Keratinocyte (primary cell): Measurements from ENCODE around the gene VANGL1. TPM values are rescaled to one million over a fixed set of nuclear protein-coding genes. Genes with fewer than 3 reads are reported as not detected.
A peak's percentile ranks its signal among the peaks of the same experiment; 100 is the strongest.

Experiments
- DNase-seq: peaks from one replicate; pipeline ENCODE4 v3.0.0-alpha.2; 2011; ENCODE audit warnings: low read depth, missing footprints, low spot score
- FAIRE-seq: peaks from 2 replicates; lab custom pipeline; 2011; peaks lifted over from hg19 to GRCh38; lab: Jason Lieb, UNC
- H2AFZ ChIP-seq: 2 replicates; pipeline ENCODE4 v1.6.0; 2012; ENCODE audit warnings: low read length, control low read depth, inconsistent platforms; ENCODE audit not compliant: control insufficient read depth
- H3K27ac ChIP-seq: 2 replicates; pipeline ENCODE4 v1.5.1; 2011; ENCODE audit warnings: low read length; ENCODE audit not compliant: control insufficient read depth, insufficient read depth
- H3K27me3 ChIP-seq: 3 replicates; pipeline ENCODE4 v1.6.0; 2011; ENCODE audit warnings: low read length; ENCODE audit not compliant: control insufficient read depth, insufficient read depth; ENCODE audit errors: extremely low read depth
- H3K36me3 ChIP-seq, 2 experiments: 2 replicates in 1 of 2; 3 replicates in 1 of 2; pipeline ENCODE4 v1.5.1; 2011; ENCODE audit warnings: low read length in 2 of 2, mild to moderate bottlenecking in 1 of 2; ENCODE audit not compliant: control insufficient read depth in 2 of 2, insufficient read depth in 2 of 2; ENCODE audit errors: extremely low read depth in 1 of 2
- H3K4me1 ChIP-seq: 3 replicates; pipeline ENCODE4 v1.5.1; 2011; ENCODE audit warnings: low read length; ENCODE audit not compliant: control insufficient read depth, insufficient read depth; ENCODE audit errors: extremely low read depth
- H3K4me2 ChIP-seq: 3 replicates; pipeline ENCODE4 v1.6.0; 2011; ENCODE audit warnings: low read depth, low read length; ENCODE audit not compliant: control insufficient read depth, insufficient read depth; ENCODE audit errors: extremely low read depth
- H3K4me3 ChIP-seq, 3 experiments: fragments of 200-600 bp in 1 of 3; sonication (generic) in 1 of 3; 2 replicates in 2 of 3; 3 replicates in 1 of 3; pipeline ENCODE4 v1.5.1; 2011 to 2016; ENCODE audit warnings: low read length in 3 of 3, mild to moderate bottlenecking in 3 of 3, control low read depth in 2 of 3, inconsistent platforms in 1 of 3, low read depth in 1 of 3, mixed read lengths in 1 of 3, mixed run types in 1 of 3, moderate library complexity in 1 of 3; ENCODE audit not compliant: control insufficient read depth in 2 of 3, insufficient read depth in 2 of 3; ENCODE audit errors: extremely low read depth in 1 of 3
- H3K79me2 ChIP-seq: 2 replicates; pipeline ENCODE4 v1.6.0; 2012; ENCODE audit warnings: low read length; ENCODE audit not compliant: control insufficient read depth, insufficient read depth
- H3K9ac ChIP-seq: 3 replicates; pipeline ENCODE4 v1.6.0; 2011; ENCODE audit warnings: low read length; ENCODE audit not compliant: control insufficient read depth, insufficient read depth; ENCODE audit errors: extremely low read depth
- H3K9me1 ChIP-seq: 3 replicates; pipeline ENCODE4 v1.6.0; 2011; ENCODE audit warnings: low read length; ENCODE audit not compliant: control insufficient read depth, insufficient read depth; ENCODE audit errors: extremely low read depth
- H3K9me3 ChIP-seq: 2 replicates; pipeline ENCODE4 v1.5.1; 2012; ENCODE audit warnings: low read depth, low read length; ENCODE audit not compliant: control insufficient read depth
- H4K20me1 ChIP-seq: 3 replicates; pipeline ENCODE4 v1.6.0; 2011; ENCODE audit warnings: low read length; ENCODE audit not compliant: control insufficient read depth, insufficient read depth; ENCODE audit errors: extremely low read depth
- CTCF ChIP-seq, 3 experiments: IDR thresholded peaks in 1 of 3; conservative IDR thresholded peaks in 1 of 3; optimal IDR thresholded peaks in 1 of 3; 2 replicates in 2 of 3; 3 replicates in 1 of 3; pipeline versions ENCODE3 to v1.5.1; 2011; ENCODE audit warnings: low read length in 3 of 3, mild to moderate bottlenecking in 3 of 3, moderate library complexity in 2 of 3, control low read depth in 1 of 3, inconsistent platforms in 1 of 3; ENCODE audit not compliant: insufficient read depth in 2 of 3; ENCODE audit errors: extremely low read depth in 1 of 3
- EZH2 ChIP-seq: IDR thresholded peaks from one replicate; pipeline ENCODE4 v1.6.1; 2012; ENCODE audit warnings: inconsistent platforms, mild to moderate bottlenecking, low read length, moderate library complexity
- dilution Hi-C: fragments of 300-500 bp; cut with MboI; formaldehyde crosslinking; loops from one replicate; pipeline ENCODE4 v1.7.0; 2020; ENCODE audit warnings: low sequenced_read_pairs; ENCODE audit not compliant: extremely low pct_ligation_motif_present
- polyA plus RNA-seq, 5 experiments: library from polyadenylated mRNA; depleted of rRNA in 3 of 5; stranded (reverse) in 3 of 5; stranded (forward) in 1 of 5; unstranded in 1 of 5; fragments of >200 nt; gene quantifications; 1 replicate in 1 of 5; 2 replicates in 3 of 5; 3 replicates in 1 of 5; pipeline versions ENCODE4 v1.2.1 to v1.2.3, GENCODE V29; 2011 to 2012; ENCODE audit warnings: missing spikeins in 2 of 5, low read depth in 1 of 5, low replicate concordance in 1 of 5

VANGL1 gene
- polyA plus RNA-seq, 1 donor (not counting 4 experiments of a cell fraction or from before 2014, with no cell fraction given), result 22.4 TPM

GRCh38 chr1:115643225-115643624 is 1.5 kb downstream of the VANGL1 start:
- Histone ChIP-seq H3K27ac (peak overlapping the region; percentile 73), H3K4me3 (peak overlapping the region; percentile 73 to 90 (median 89)), H3K27me3 (no peaks in the 10 kb centered on the region), H3K79me2 (peaks cover 54% of the 10 kb centered on the region), H3K9me1 (peaks cover 5% of the 10 kb centered on the region), H3K4me1 (peaks cover 35% of the 10 kb centered on the region), H3K9ac (peak overlapping the region; percentile 81), H3K4me2 (peak overlapping the region; percentile 98), H4K20me1 (peaks cover 3% of the 10 kb centered on the region), H2AFZ (peak overlapping the region; percentile 68), H3K36me3 (peaks cover 0 to 2% of the 10 kb centered on the region in 2 experiments), H3K9me3 (no peaks in the 10 kb centered on the region)
- TF ChIP-seq EZH2, result no peak
- TF ChIP-seq CTCF (optimal IDR thresholded peaks at IDR 0.05 in 1 of 3, IDR thresholded peaks at IDR 0.05 in 1 of 3, conservative IDR thresholded peaks at IDR 0.05 in 1 of 3; ENCODE audit: extremely low read depth in 1 of 3, insufficient read depth in 2 of 3, low read length in 3 of 3), result no peak
- dilution Hi-C loops, result no loop called here
- FAIRE-seq (no peak), DNase-seq (no peak)

- Histone ChIP-seq H2AFZ (no peak overlapping the region), H4K20me1 (peaks cover 3% of the 10 kb centered on the region), H3K27ac (peak overlapping the region; percentile 73), H3K9ac (no peak overlapping the region), H3K4me2 (peak overlapping the region; percentile 98), H3K9me1 (peaks cover 5% of the 10 kb centered on the region), H3K9me3 (no peaks in the 10 kb centered on the region), H3K4me1 (peaks cover 39% of the 10 kb centered on the region), H3K36me3 (peaks cover 0 to 2% of the 10 kb centered on the region in 2 experiments), H3K79me2 (peaks cover 59% of the 10 kb centered on the region), H3K4me3 (peak overlapping the region in 2 of 3 experiments; percentile 21 to 90), H3K27me3 (no peaks in the 10 kb centered on the region)
- DNase-seq (no peak), FAIRE-seq (no peak)
- dilution Hi-C loops, result no loop called here
- TF ChIP-seq EZH2 (no peak), CTCF (optimal IDR thresholded peaks at IDR 0.05 in 1 of 3, IDR thresholded peaks at IDR 0.05 in 1 of 3, conservative IDR thresholded peaks at IDR 0.05 in 1 of 3; ENCODE audit: extremely low read depth in 1 of 3, insufficient read depth in 2 of 3, low read length in 3 of 3) (no peak)
Measured at GRCh38 chr1:115643666-115644065, 1.9 kb downstream of the VANGL1 start.
